ENCODE measurements around the gene SLC35F6.

Gene SLC35F6

GRCh38 chr2:26769089-26769761 lies 5.1 kb downstream of the SLC35F6 start:
- DNase-seq (ENCODE audit: low read depth, low spot score) = no peak
- Histone ChIP-seq H3K4me3 (no peak overlapping the region), H3K27ac (no peak overlapping the region), H3K36me3 (ENCODE audit: insufficient read depth, low read length) (no peaks in the 10 kb centered on the region), H3K9me3 (ENCODE audit: low read depth, low read length) (no peaks in the 10 kb centered on the region), H3K9ac (ENCODE audit: insufficient read length) (no peak overlapping the region)
- TF ChIP-seq FOXP2 (optimal IDR thresholded peaks at IDR 0.05; ENCODE audit: control extremely low read depth, extremely low read length, insufficient read depth) = no peak
- no peak for TF ChIP-seq EZH2 (IDR thresholded peaks at IDR 0.05)
- TF ChIP-seq POLR2AphosphoS5 (IDR thresholded peaks at IDR 0.05; ENCODE audit: borderline replicate concordance, low read depth, low read length) = no peak

- Histone ChIP-seq H3K36me3 (ENCODE audit: insufficient read depth, low read length) (peaks cover 9% of the 10 kb centered on the region; the same call in 1 of the 2 replicates), H3K9ac (ENCODE audit: insufficient read length) (no peak overlapping the region), H3K27ac (no peak overlapping the region), H3K9me3 (ENCODE audit: low read depth, low read length) (no peaks in the 10 kb centered on the region), H3K4me3 (no peak overlapping the region)
- TF ChIP-seq EZH2 (IDR thresholded peaks at IDR 0.05) (no peak), POLR2AphosphoS5 (IDR thresholded peaks at IDR 0.05; ENCODE audit: borderline replicate concordance, low read depth, low read length) (no peak), FOXP2 (optimal IDR thresholded peaks at IDR 0.05; ENCODE audit: control extremely low read depth, extremely low read length, insufficient read depth) (no peak)
- DNase-seq (ENCODE audit: low read depth, low spot score) = no peak
These were observed 7.0 kb downstream of the SLC35F6 start for GRCh38 chr2:26770986-26771586.

GRCh38 chr2:26772064-26773001 lies 8.2 kb downstream of the SLC35F6 start:
- TF ChIP-seq EZH2 (IDR thresholded peaks at IDR 0.05) (no peak), FOXP2 (optimal IDR thresholded peaks at IDR 0.05; ENCODE audit: control extremely low read depth, extremely low read length, insufficient read depth) (no peak), POLR2AphosphoS5 (IDR thresholded peaks at IDR 0.05; ENCODE audit: borderline replicate concordance, low read depth, low read length) (no peak)
- DNase-seq (ENCODE audit: low read depth, low spot score) = no peak
- no peaks in the 10 kb centered on the region for H3K9me3 ChIP-seq (ENCODE audit: low read depth, low read length)
- H3K9ac ChIP-seq (ENCODE audit: insufficient read length) = no peak overlapping the region
- H3K4me3 ChIP-seq = no peak overlapping the region
- no peak overlapping the region for H3K27ac ChIP-seq
- H3K36me3 ChIP-seq (ENCODE audit: insufficient read depth, low read length) = peaks cover 10% of the 10 kb centered on the region; the same call in 1 of the 2 replicates

- no peak overlapping the region for H3K4me3 ChIP-seq
- H3K27ac ChIP-seq = no peak overlapping the region
- TF ChIP-seq FOXP2 (optimal IDR thresholded peaks at IDR 0.05; ENCODE audit: control extremely low read depth, extremely low read length, insufficient read depth) (no peak), EZH2 (IDR thresholded peaks at IDR 0.05) (no peak), POLR2AphosphoS5 (IDR thresholded peaks at IDR 0.05; ENCODE audit: borderline replicate concordance, low read depth, low read length) (no peak)
- H3K36me3 ChIP-seq (ENCODE audit: insufficient read depth, low read length) = peaks cover 31% of the 10 kb centered on the region
- no peak overlapping the region for H3K9ac ChIP-seq (ENCODE audit: insufficient read length)
- no peaks in the 10 kb centered on the region for H3K9me3 ChIP-seq (ENCODE audit: low read depth, low read length)
- no peak for DNase-seq (ENCODE audit: low read depth, low spot score)
These were observed 12.2 kb downstream of the SLC35F6 start for GRCh38 chr2:26776195-26776800.

- TF ChIP-seq EZH2 (IDR thresholded peaks at IDR 0.05) (no peak), POLR2AphosphoS5 (IDR thresholded peaks at IDR 0.05; ENCODE audit: borderline replicate concordance, low read depth, low read length) (no peak), FOXP2 (optimal IDR thresholded peaks at IDR 0.05; ENCODE audit: control extremely low read depth, extremely low read length, insufficient read depth) (no peak)
- H3K27ac ChIP-seq = no peak overlapping the region
- no peaks in the 10 kb centered on the region for H3K9me3 ChIP-seq (ENCODE audit: low read depth, low read length)
- H3K4me3 ChIP-seq = no peak overlapping the region
- DNase-seq (ENCODE audit: low read depth, low spot score) = no peak
- peaks cover 31% of the 10 kb centered on the region for H3K36me3 ChIP-seq (ENCODE audit: insufficient read depth, low read length)
- no peak overlapping the region for H3K9ac ChIP-seq (ENCODE audit: insufficient read length)
These were observed 14.0 kb downstream of the SLC35F6 start for GRCh38 chr2:26778098-26778497.

GRCh38 chr2:26778507-26778906 lies 14.4 kb downstream of the SLC35F6 start:
- no peak overlapping the region for H3K27ac ChIP-seq
- DNase-seq (ENCODE audit: low read depth, low spot score) = no peak
- H3K9ac ChIP-seq (ENCODE audit: insufficient read length) = no peak overlapping the region
- no peaks in the 10 kb centered on the region for H3K9me3 ChIP-seq (ENCODE audit: low read depth, low read length)
- H3K4me3 ChIP-seq = no peak overlapping the region
- TF ChIP-seq FOXP2 (optimal IDR thresholded peaks at IDR 0.05; ENCODE audit: control extremely low read depth, extremely low read length, insufficient read depth) (no peak), POLR2AphosphoS5 (IDR thresholded peaks at IDR 0.05; ENCODE audit: borderline replicate concordance, low read depth, low read length) (no peak)
- peaks cover 31% of the 10 kb centered on the region for H3K36me3 ChIP-seq (ENCODE audit: insufficient read depth, low read length)

GRCh38 chr2:26780203-26780760 lies 16.2 kb downstream of the SLC35F6 start:
- Histone ChIP-seq H3K9ac (ENCODE audit: insufficient read length) (no peak overlapping the region), H3K4me3 (no peak overlapping the region), H3K9me3 (ENCODE audit: low read depth, low read length) (no peaks in the 10 kb centered on the region), H3K27ac (no peak overlapping the region), H3K36me3 (ENCODE audit: insufficient read depth, low read length) (peaks cover 30% of the 10 kb centered on the region)
- no peak for DNase-seq (ENCODE audit: low read depth, low spot score)
- TF ChIP-seq EZH2 (IDR thresholded peaks at IDR 0.05) (no peak), FOXP2 (optimal IDR thresholded peaks at IDR 0.05; ENCODE audit: control extremely low read depth, extremely low read length, insufficient read depth) (no peak)
